Measurements from ENCODE around the gene SEPTIN10.
A peak's percentile ranks its signal among the peaks of the same experiment; 100 is the strongest.

Gene SEPTIN10

GRCh38 chr2:109499566-109499965, 114.2 kb downstream of the SEPTIN10 start:
- Histone ChIP-seq H3K9ac (ENCODE audit: low read length) (no peak overlapping the region), H3K4me1 (ENCODE audit: control insufficient read depth, insufficient read depth, low read length) (no peaks in the 10 kb centered on the region), H3K4me3 (ENCODE audit: low read length) (no peak overlapping the region), H3K36me3 (ENCODE audit: control insufficient read depth, insufficient read depth, low read length, severe bottlenecking) (peaks cover 13% of the 10 kb centered on the region), H3K27me3 (replicated peaks; ENCODE audit: control insufficient read depth, insufficient read depth, low read length) (no peaks in the 10 kb centered on the region), H3K9me3 (ENCODE audit: control insufficient read depth, low read length) (no peaks in the 10 kb centered on the region)
- DNase-seq (ENCODE audit: low read depth): no peak

DNA sequence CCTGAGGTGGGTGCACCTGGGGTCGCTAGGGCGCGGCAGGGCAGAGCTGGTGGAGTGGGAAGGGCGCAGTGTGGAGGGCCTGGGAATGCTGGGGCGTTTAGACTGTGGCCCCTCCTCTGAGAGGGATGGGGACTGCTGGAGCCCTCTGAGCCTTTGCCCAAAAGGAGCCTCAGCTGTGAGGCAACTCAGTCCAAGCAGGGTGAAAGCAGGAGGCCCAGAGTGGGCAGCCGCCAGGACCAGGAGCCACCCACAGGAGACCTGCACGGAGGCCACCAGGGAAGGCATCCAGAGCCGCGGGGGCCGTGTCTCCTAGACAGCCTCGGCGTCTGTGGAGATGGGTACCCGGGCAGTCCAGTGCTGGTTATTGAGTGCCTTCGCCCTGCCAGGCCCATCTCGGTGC, 114.9 kb downstream of the SEPTIN10 start:
- Histone ChIP-seq H3K36me3 (ENCODE audit: control insufficient read depth, insufficient read depth, low read length, severe bottlenecking) (peaks cover 12% of the 10 kb centered on the region), H3K9me3 (ENCODE audit: control insufficient read depth, low read length) (no peaks in the 10 kb centered on the region), H3K27me3 (replicated peaks; ENCODE audit: control insufficient read depth, insufficient read depth, low read length) (no peaks in the 10 kb centered on the region), H3K4me3 (ENCODE audit: low read length) (no peak overlapping the region), H3K9ac (ENCODE audit: low read length) (no peak overlapping the region), H3K4me1 (ENCODE audit: control insufficient read depth, insufficient read depth, low read length) (no peaks in the 10 kb centered on the region)
- DNase-seq (ENCODE audit: low read depth): no peak

- Histone ChIP-seq H3K36me3 (ENCODE audit: control insufficient read depth, insufficient read depth, low read length, severe bottlenecking) (peaks cover 13% of the 10 kb centered on the region), H3K27me3 (replicated peaks; ENCODE audit: control insufficient read depth, insufficient read depth, low read length) (no peaks in the 10 kb centered on the region), H3K4me1 (ENCODE audit: control insufficient read depth, insufficient read depth, low read length) (no peaks in the 10 kb centered on the region), H3K9ac (ENCODE audit: low read length) (no peak overlapping the region), H3K9me3 (ENCODE audit: control insufficient read depth, low read length) (no peaks in the 10 kb centered on the region), H3K4me3 (ENCODE audit: low read length) (no peak overlapping the region)
- no peak for DNase-seq (ENCODE audit: low read depth)
These were observed 115.6 kb downstream of the SEPTIN10 start for GRCh38 chr2:109497911-109498870.

- DNase-seq (ENCODE audit: low read depth): peak; percentile 25
- Histone ChIP-seq H3K36me3 (ENCODE audit: control insufficient read depth, insufficient read depth, low read length, severe bottlenecking) (peaks cover 13% of the 10 kb centered on the region), H3K4me1 (ENCODE audit: control insufficient read depth, insufficient read depth, low read length) (no peaks in the 10 kb centered on the region), H3K27me3 (replicated peaks; ENCODE audit: control insufficient read depth, insufficient read depth, low read length) (no peaks in the 10 kb centered on the region), H3K9ac (ENCODE audit: low read length) (no peak overlapping the region), H3K9me3 (ENCODE audit: control insufficient read depth, low read length) (no peaks in the 10 kb centered on the region), H3K4me3 (ENCODE audit: low read length) (no peak overlapping the region)
These were observed 116.3 kb downstream of the SEPTIN10 start for GRCh38 chr2:109497463-109497862.

GRCh38 chr2:109494351-109494750, 119.4 kb downstream of the SEPTIN10 start:
- peaks cover 7% of the 10 kb centered on the region for H3K36me3 ChIP-seq (ENCODE audit: control insufficient read depth, insufficient read depth, low read length, severe bottlenecking)
- DNase-seq (ENCODE audit: low read depth): no peak
- no peak overlapping the region for H3K4me3 ChIP-seq (ENCODE audit: low read length)
- H3K9ac ChIP-seq (ENCODE audit: low read length): no peak overlapping the region
- no peaks in the 10 kb centered on the region for H3K9me3 ChIP-seq (ENCODE audit: control insufficient read depth, low read length)
- H3K27me3 ChIP-seq (replicated peaks; ENCODE audit: control insufficient read depth, insufficient read depth, low read length): no peaks in the 10 kb centered on the region
- H3K4me1 ChIP-seq (ENCODE audit: control insufficient read depth, insufficient read depth, low read length): no peaks in the 10 kb centered on the region

DNA sequence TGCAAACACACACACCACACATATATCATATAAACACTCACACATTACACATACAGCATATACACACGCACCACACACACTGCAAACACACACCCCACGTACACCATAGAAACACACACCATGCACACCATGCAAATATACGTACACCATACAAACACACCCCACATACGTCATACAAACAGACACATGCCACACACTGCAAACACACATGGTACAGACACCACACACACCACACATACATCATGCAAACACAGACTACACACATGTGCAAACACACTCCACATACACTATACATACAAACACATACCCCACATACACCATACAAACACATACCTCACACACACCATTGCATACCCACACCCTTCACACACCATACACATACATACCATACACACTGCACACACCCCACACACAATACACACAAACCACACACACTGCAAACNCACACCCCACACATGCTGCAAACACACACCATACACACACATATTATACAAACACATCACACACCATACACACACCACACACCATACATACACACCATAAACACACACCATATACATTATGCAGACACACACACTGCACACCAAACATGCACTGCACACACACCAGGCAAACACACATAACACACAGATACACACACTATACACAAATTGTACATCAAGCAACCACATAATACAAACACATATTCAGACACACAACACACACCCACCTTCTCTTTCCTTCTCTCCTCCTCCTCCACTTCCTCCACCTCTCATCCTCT, 120.4 kb downstream of the SEPTIN10 start:
- no peaks in the 10 kb centered on the region for H3K27me3 ChIP-seq (replicated peaks; ENCODE audit: control insufficient read depth, insufficient read depth, low read length)
- no peaks in the 10 kb centered on the region for H3K9me3 ChIP-seq (ENCODE audit: control insufficient read depth, low read length)
- no peak for DNase-seq (ENCODE audit: low read depth)

More for the DNA sequence above, 120.4 kb downstream of the SEPTIN10 start:
- Histone ChIP-seq H3K4me3 (ENCODE audit: low read length) (no peak overlapping the region), H3K36me3 (ENCODE audit: control insufficient read depth, insufficient read depth, low read length, severe bottlenecking) (peaks cover 7% of the 10 kb centered on the region), H3K9ac (ENCODE audit: low read length) (no peak overlapping the region), H3K4me1 (ENCODE audit: control insufficient read depth, insufficient read depth, low read length) (no peaks in the 10 kb centered on the region)
